ENCODE data around the gene ARMC9. TPM values are rescaled to one million over a fixed set of nuclear protein-coding genes. Genes with fewer than 3 reads are reported as not detected.

ARMC9 gene
- total and polyA plus RNA-seq, 2 of the 13 experiments (the other 11 are each of a cell fraction or from before 2014, with no cell fraction given), result 9.1 to 12.8 TPM

DNA sequence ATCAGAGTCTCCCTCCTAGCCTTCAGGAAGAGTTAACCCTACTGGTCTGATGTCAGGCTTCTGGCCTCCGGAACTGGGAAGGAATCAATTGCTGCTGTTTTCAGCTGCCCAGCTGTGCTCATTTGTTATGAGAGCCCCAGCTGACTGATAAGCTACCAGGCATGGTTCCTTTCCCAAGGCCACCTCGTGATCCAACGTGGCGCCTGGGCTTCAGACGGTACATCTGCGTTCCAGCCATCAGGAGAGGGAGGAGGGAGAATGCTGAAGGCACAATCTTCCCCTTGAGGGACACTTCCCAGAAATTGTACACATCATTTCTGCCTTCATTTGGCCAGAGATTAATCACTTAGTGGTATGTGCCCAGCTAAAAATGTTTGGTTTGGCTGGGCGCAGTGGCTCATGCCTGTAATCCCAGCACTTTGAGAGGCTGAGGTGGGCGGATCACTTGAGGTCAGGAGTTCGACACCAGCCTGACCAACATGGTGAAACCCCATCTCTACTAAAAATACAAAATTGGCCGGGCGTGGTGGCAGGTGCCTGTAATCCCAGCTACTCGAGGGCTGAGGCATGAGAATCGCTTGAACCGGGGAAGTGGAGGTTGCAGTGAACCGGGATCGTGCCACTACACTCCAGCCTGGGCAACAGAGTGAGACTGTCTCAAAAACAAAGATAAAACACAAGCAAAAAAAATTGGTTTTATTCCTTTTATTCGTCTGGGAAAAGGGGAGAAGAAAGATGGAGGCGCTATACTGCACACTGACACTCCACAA, 10.5 kb upstream of the ARMC9 start (continued):
- TF ChIP-seq AHR (CRISPR knock-in tag; IDR thresholded peaks at IDR 0.05) (no peak), MZF1 (CRISPR knock-in tag; IDR thresholded peaks at IDR 0.05; ENCODE audit: borderline replicate concordance) (no peak), ZNF850 (CRISPR knock-in tag; conservative IDR thresholded peaks at IDR 0.05) (no peak), MAFF (IDR thresholded peaks at IDR 0.05; ENCODE audit: low read depth, low read length) (no peak), ZFAT (CRISPR knock-in tag; conservative IDR thresholded peaks at IDR 0.05) (no peak), SOX5 (CRISPR knock-in tag; IDR thresholded peaks at IDR 0.05; ENCODE audit: borderline replicate concordance) (peak; percentile 85; the same call in 1 of the 2 replicates), ZNF260 (CRISPR knock-in tag; IDR thresholded peaks at IDR 0.05; ENCODE audit: borderline replicate concordance, low read depth) (no peak), HES4 (CRISPR knock-in tag; IDR thresholded peaks at IDR 0.05; ENCODE audit: borderline replicate concordance) (no peak), KDM3A (CRISPR knock-in tag; IDR thresholded peaks at IDR 0.05; ENCODE audit: low read depth) (no peak), BRD4 (CRISPR knock-in tag; IDR thresholded peaks at IDR 0.05) (no peak), ZNF432 (CRISPR knock-in tag; IDR thresholded peaks at IDR 0.05; ENCODE audit: borderline replicate concordance) (no peak), ZNF274 (CRISPR knock-in tag; IDR thresholded peaks at IDR 0.05) (peak; percentile 71; the same call in 1 of the 2 replicates), SSRP1 (CRISPR knock-in tag; IDR thresholded peaks at IDR 0.05) (no peak), ZNF546 (CRISPR knock-in tag; conservative IDR thresholded peaks at IDR 0.05) (no peak), PAF1 (CRISPR knock-in tag; IDR thresholded peaks at IDR 0.05) (no peak)
- TF ChIP-seq, protein P1, sequence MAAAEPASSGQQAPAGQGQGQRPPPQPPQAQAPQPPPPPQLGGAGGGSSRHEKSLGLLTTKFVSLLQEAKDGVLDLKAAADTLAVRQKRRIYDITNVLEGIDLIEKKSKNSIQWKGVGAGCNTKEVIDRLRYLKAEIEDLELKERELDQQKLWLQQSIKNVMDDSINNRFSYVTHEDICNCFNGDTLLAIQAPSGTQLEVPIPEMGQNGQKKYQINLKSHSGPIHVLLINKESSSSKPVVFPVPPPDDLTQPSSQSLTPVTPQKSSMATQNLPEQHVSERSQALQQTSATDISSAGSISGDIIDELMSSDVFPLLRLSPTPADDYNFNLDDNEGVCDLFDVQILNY (CRISPR knock-in tag; conservative IDR thresholded peaks at IDR 0.05), result no peak
- TF ChIP-seq, protein P2, sequence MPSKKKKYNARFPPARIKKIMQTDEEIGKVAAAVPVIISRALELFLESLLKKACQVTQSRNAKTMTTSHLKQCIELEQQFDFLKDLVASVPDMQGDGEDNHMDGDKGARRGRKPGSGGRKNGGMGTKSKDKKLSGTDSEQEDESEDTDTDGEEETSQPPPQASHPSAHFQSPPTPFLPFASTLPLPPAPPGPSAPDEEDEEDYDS (CRISPR knock-in tag; IDR thresholded peaks at IDR 0.05), result peak; percentile 45
- TF ChIP-seq, protein P3, sequence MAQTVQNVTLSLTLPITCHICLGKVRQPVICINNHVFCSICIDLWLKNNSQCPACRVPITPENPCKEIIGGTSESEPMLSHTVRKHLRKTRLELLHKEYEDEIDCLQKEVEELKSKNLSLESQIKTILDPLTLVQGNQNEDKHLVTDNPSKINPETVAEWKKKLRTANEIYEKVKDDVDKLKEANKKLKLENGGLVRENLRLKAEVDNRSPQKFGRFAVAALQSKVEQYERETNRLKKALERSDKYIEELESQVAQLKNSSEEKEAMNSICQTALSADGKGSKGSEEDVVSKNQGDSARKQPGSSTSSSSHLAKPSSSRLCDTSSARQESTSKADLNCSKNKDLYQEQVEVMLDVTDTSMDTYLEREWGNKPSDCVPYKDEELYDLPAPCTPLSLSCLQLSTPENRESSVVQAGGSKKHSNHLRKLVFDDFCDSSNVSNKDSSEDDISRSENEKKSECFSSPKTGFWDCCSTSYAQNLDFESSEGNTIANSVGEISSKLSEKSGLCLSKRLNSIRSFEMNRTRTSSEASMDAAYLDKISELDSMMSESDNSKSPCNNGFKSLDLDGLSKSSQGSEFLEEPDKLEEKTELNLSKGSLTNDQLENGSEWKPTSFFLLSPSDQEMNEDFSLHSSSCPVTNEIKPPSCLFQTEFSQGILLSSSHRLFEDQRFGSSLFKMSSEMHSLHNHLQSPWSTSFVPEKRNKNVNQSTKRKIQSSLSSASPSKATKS (CRISPR knock-in tag; IDR thresholded peaks at IDR 0.05), result no peak
- TF ChIP-seq, protein P4, sequence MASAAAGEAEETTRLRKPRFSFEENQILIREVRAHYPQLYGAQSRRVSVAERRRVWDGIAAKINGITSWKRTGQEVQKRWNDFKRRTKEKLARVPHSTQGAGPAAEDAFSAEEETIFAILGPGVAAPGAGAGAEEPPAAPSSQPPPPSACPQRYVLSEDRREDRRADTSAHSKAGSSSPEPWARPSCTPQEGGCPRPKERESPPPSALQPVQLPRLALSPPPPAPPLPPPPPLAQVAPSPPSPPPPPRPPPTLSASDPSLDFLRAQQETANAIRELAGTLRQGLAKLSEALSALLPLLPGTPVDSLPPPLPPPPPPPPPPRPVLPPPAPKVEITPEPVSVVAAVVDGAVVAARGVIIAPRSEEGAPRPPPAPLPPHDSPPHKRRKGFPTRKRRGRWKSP (CRISPR knock-in tag; IDR thresholded peaks at IDR 0.05), result no peak
- TF ChIP-seq, protein P5, sequence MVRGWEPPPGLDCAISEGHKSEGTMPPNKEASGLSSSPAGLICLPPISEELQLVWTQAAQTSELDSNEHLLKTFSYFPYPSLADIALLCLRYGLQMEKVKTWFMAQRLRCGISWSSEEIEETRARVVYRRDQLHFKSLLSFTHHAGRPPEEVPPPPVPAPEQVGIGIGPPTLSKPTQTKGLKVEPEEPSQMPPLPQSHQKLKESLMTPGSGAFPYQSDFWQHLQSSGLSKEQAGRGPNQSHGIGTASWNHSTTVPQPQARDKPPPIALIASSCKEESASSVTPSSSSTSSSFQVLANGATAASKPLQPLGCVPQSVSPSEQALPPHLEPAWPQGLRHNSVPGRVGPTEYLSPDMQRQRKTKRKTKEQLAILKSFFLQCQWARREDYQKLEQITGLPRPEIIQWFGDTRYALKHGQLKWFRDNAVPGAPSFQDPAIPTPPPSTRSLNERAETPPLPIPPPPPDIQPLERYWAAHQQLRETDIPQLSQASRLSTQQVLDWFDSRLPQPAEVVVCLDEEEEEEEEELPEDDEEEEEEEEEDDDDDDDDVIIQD (CRISPR knock-in tag; IDR thresholded peaks at IDR 0.05; ENCODE audit: low read depth), result peak; percentile 62; the same call in 1 of the 2 replicates
- TF ChIP-seq, protein P6, sequence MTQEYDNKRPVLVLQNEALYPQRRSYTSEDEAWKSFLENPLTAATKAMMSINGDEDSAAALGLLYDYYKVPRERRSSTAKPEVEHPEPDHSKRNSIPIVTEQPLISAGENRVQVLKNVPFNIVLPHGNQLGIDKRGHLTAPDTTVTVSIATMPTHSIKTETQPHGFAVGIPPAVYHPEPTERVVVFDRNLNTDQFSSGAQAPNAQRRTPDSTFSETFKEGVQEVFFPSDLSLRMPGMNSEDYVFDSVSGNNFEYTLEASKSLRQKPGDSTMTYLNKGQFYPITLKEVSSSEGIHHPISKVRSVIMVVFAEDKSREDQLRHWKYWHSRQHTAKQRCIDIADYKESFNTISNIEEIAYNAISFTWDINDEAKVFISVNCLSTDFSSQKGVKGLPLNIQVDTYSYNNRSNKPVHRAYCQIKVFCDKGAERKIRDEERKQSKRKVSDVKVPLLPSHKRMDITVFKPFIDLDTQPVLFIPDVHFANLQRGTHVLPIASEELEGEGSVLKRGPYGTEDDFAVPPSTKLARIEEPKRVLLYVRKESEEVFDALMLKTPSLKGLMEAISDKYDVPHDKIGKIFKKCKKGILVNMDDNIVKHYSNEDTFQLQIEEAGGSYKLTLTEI (CRISPR knock-in tag; conservative IDR thresholded peaks at IDR 0.05), result no peak
- TF ChIP-seq, protein P7, sequence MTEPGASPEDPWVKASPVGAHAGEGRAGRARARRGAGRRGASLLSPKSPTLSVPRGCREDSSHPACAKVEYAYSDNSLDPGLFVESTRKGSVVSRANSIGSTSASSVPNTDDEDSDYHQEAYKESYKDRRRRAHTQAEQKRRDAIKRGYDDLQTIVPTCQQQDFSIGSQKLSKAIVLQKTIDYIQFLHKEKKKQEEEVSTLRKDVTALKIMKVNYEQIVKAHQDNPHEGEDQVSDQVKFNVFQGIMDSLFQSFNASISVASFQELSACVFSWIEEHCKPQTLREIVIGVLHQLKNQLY (CRISPR knock-in tag; IDR thresholded peaks at IDR 0.05), result no peak

All from HepG2 (cell line).